ENCODE data around the gene GHRL.

The GHRL gene

GRCh38 chr3:10327592-10327991, 34.8 kb upstream of the GHRL start:
- no peak for DNase-seq (ENCODE audit: low read depth, low spot score)

GRCh38 chr3:10322352-10322710, 29.6 kb upstream of the GHRL start:
- DNase-seq (ENCODE audit: low read depth, low spot score): no peak

- DNase-seq (ENCODE audit: low read depth, low spot score): no peak
Observed at GRCh38 chr3:10321630-10322351, 29.0 kb upstream of the GHRL start.

DNA sequence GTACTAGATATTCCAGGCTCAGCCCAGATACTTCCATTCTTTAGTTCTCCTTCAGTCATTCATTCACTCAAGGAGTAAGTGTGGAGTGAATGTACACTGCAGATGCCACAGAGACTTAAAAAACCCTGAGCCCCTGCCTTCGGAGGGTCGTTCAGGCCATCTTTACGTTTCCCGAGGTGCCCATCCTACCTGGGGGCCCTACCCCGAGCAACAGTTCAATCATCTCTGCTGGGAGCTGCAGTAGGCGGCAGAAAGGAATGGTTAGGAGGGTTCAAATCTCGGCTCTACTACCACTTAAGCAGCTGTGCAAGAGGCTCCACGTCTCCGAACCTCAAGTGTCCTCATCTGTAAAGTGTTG, 27.6 kb upstream of the GHRL start:
- DNase-seq (ENCODE audit: low read depth, low spot score): no peak

DNA sequence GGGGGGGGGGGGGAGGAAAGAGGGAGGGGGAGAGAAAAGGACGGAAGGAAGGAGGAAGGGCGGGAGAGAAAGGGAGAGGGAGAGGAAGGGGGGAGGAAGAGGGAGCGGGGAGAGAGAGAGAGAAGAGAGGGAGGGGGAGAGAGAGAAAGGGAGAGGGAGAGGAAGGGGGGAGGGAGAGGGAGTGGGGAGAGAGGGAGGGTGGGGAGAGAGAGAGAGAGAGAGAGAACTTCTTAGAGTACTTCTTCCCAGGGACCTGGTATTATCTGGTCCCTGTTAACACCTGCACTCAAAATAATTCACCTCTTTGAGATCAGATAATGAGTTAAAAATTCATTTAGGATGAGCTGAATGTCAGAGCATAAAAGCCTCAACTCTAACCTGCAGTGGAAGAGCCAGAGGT, 27.1 kb upstream of the GHRL start:
- DNase-seq (ENCODE audit: low read depth, low spot score): no peak

DNA sequence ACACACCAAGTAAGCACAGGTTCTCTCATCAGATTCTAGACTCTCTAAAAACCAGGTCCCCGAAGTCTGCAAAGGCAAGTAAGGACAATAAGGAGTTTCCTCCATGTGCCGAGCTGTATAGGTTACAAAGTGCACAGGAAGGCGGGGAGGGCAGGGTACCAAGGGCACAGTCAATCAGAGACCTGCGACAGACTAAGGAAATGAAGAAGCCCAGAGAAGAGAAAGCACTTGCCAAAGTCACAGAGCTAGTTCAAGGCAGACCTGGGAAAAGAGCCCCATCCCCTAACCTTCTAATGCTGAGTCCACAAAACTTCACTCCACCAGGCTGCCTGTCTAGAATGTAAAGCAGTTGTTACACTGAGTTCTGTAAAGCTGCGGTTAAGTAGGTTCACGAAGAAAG, 26.5 kb upstream of the GHRL start:
- no peak for DNase-seq (ENCODE audit: low read depth, low spot score)

GRCh38 chr3:10317961-10318350, 25.2 kb upstream of the GHRL start:
- DNase-seq (ENCODE audit: low read depth, low spot score): no peak

DNA sequence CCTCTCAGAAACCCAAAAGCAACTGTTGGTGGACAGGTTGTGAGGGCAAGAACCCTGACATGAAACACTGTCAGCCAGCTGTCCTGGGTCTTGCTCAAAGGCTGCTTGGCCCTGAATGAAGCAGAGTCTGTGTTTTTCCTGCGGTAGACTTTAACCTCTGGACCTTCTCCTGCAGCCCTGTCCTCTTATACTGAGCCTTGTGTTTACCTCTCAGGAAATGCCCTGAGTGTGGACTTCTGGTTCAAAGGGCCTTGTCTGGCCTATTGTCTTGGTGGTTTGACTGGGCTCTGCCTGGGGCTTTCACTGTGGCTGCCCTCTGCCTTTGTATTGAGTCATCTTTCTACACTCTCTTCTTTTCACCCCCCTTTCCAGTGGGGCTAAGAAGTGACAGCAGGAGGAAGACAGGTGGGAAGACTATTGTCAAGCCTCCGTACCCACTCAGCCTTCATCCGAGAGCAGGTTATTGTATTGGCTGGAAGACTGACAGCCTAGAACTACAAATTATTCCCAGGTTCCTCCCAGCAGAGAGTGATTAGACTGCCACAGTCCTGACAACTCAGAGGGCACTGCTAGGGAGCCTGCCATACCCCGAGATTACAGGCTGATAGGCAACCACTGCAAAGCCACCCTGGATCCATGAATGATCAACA, 24.7 kb upstream of the GHRL start:
- DNase-seq (ENCODE audit: low read depth, low spot score): no peak

DNA sequence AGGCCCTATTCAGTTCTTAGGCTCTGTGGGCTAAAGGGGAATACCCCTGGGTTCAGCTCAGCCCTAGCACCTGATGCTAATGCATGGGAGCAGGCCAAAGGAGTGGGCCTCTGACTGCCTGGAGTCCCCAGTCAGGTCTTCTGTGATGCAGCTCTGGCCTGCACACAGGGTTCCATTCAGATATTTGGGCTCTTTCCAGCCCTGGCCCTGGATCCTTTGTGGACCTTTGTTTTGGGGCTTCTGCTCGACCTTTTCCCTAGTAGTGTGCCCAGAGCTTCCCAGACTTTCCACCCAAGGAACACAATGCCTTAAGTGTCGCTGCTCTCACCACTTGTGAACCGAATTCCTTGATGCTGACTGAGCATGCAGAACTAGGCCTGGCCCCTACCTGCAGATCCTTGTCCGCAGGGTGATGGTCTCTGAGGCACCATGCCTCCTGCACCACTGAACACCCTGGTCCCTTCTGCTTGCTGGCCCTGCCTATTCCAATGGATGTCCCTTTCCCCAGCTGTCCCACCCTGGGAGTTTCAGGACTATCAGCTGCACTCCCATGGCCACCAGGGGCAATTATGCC, 23.1 kb upstream of the GHRL start:
- DNase-seq (ENCODE audit: low read depth, low spot score): no peak

- no peak for DNase-seq (ENCODE audit: low read depth, low spot score)
Observed at GRCh38 chr3:10315101-10315500, 22.4 kb upstream of the GHRL start.

DNA sequence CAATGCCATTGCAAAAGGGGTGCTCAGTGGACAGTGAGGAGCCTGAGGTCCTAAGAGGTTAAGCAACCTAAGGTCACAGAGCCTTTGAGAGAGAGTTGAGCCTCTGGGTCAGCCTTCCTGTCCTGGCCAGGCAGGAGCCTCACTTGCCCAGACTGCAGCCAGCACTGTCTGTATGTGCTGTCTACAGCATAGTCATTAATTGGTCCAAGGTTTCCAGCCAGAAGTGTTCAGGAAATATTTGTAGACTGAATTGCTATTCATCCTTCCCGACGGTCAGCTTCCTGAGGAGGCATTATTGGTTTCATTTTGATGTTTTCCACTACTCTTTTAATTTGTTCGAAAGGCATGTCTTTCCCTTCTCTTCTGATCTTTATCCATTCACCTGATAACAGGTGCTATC, 20.1 kb upstream of the GHRL start:
- no peak for DNase-seq (ENCODE audit: low read depth, low spot score)

GRCh38 chr3:10312391-10312790, 19.6 kb upstream of the GHRL start:
- DNase-seq (ENCODE audit: low read depth, low spot score): no peak

DNA sequence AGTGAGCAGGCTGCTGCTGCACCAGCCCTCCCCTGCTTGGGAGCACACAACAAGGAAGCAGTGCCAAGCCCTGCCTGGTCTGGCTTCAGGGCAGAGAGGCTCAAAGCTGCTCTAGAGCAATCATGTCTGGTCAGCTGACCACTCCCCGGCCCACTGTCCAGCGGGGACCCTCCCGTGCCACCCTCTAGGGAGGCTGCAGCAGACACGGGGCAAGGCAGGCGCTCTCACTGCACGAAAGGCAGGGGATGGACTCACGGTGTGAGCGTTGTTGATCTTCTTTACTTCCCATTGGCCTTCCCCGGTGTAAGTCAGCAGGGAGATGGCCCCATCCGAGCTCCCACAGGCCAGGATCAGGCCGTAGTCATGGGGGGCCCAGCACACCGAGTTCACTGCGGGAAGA, 19.0 kb upstream of the GHRL start:
- no peak for DNase-seq (ENCODE audit: low read depth, low spot score)

DNA sequence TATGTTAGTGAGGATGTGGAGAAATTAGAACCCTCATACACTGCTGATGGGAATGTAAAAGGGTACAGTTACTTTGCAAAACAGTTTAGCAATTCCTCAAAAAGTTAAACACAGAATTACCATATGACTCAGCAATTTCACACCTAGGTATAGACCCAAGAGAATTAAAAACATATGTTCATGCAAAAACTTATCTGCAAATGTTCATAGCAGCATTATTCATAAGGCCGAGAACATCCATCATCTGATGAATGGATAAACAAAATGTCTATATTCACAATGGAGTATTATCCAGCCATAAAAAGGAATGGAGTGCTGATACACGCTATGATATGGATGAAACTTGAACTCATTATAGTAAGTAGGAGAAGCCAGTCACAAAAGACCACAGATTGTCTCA, 17.8 kb upstream of the GHRL start:
- no peak for DNase-seq (ENCODE audit: low read depth, low spot score)

- no peak for DNase-seq (ENCODE audit: low read depth, low spot score)
Observed at GRCh38 chr3:10309736-10310135, 17.0 kb upstream of the GHRL start.

DNA sequence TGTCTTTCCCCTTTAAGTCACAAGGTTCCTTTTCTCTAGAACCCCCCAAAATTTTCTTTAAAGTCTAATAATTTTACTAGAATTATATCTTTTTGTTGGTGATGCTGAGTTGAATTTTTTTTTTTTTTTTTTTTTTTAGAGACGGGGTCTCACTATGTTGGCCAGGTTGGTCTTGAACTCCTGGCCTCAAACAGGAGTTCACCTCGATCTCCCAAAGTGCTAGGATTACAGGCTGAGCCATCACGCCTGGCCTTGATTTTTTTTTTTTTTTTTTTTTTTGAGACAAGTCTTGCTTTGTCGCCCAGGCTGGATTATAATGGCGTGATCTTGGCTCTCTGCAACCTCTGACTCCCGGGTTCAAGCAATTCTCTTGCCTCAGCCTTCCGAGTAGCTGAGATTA, 15.9 kb upstream of the GHRL start:
- DNase-seq (ENCODE audit: low read depth, low spot score): no peak

DNA sequence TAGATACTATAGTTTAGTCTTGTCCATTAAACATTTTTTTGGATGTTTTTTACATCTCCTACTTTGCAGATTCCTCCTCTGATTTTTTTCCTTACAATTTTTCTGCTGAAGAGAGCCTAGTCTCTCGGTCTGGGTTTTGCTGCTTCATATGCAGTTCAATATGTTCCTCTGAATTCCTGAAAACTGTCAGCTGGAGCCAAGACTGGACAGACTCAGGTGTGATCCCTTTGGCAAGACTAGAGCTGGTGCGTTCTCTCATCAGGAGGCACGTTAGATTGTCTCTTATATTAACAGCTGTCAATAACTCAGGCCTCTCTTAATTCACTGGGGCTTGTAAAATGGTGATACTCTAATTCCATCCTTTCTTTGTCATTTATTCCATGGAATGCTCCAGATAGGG, 13.4 kb upstream of the GHRL start:
- DNase-seq (ENCODE audit: low read depth, low spot score): no peak

DNA sequence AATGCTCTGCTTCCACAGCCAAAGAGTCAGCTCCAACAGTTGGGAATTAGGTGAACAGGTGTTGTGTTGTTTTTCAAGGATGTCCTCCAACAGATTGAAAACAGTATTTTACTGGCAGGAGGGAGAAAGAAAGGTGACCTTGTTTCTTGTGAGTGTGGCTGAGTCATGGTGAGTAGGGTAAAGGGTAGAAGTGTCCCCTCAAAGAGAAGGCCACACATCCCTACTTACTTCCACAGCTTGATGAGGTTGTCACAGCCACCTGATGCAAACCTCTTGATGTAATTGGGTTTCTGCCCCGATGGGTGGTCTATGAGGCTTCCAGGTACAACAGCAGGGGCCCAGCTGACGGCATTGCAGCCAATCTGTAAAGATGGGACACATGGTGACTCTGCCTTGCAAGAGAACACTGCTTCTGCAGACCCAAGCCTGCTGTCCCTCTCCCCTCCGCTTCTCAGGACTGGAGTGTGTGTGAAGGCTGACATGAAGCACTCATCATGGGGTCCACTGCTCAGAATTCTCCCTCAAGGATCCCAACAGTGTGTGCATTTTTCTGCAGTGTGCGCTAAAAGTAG, 12.7 kb upstream of the GHRL start:
- no peak for DNase-seq (ENCODE audit: low read depth, low spot score)

DNA sequence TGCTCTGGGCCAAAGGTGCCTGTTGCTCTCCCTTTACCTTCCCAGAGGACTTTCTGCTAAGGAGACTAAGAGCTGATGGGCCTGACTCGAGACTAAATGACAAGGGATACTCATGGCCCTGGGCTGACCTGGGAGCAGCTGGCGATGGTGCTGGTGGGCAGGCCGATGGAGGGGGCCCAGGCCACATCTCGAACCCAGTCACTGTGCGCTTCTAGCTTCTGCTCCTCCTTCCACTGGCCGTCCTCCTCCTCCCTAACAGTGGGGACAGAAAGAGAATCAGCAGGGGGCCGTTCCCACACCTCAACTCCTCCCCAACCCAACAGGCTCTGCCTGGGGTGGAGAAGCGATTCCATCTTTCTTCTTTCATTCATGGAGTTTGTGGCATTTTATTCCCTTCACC, 12.2 kb upstream of the GHRL start:
- DNase-seq (ENCODE audit: low read depth, low spot score): no peak

DNA sequence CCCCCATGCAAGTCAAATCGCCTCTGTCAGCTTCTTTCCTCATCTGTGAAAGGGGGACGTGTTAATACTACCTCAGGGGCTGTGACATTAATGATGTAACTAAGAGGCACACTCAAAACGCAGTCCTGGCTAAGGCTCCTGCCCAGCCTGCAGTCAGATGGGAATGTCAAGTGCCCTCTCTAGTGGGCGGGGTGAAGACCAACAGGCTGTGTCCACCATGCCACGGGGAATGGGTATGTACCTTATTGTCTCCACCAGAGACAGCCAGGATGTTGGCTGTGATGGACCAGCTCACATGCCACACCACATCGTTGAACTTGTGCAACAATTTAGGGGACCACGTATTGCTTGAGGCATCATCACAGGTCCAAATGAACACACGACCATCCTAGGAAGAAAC, 11.0 kb upstream of the GHRL start:
- no peak for DNase-seq (ENCODE audit: low read depth, low spot score)

DNA sequence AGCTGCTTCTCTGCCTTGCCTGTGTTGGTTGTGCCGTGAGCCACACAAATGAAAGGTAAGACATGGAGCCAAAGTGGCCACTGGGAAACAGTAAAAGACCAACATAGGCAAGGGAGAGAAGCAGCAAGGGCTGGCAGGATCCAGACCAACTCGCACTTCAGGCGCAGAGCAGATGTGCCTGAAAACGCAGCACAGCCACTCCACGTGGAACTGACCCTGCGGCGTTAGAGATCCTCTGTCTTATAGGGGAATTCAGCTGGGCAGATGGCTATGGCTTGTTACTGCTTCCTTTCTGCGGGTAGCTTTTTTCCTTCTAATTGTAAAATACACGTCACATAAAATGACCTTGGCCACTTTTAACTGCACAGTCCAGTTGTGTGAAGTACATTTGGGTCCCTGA, 10.4 kb upstream of the GHRL start:
- DNase-seq (ENCODE audit: low read depth, low spot score): no peak

GRCh38 chr3:10300087-10300486, 7.3 kb upstream of the GHRL start:
- no peak for DNase-seq (ENCODE audit: low read depth, low spot score)

GRCh38 chr3:10299679-10300078, 6.9 kb upstream of the GHRL start:
- no peak for DNase-seq (ENCODE audit: low read depth, low spot score)

All from brain pericyte (primary cell).